Tibial nerve (tissue), 4 donors: ENCODE results near the gene ZBTB20.

Experiments
- CTCF ChIP-seq, 5 experiments: fragments of 200-600 bp in 3 of 5; fragments of 450-650 bp in 2 of 5; sonication (generic) in 3 of 5; IDR thresholded peaks; one replicate each; pipeline ENCODE4 v1.5.1; 2016 to 2019; ENCODE audit warnings: antibody characterized with exemption in 5 of 5, mild to moderate bottlenecking in 3 of 5, moderate library complexity in 2 of 5
- EP300 ChIP-seq, 2 donors: sonication (generic); formaldehyde crosslinking; IDR thresholded peaks; one replicate each; pipeline ENCODE4 v1.6.1; 2017; ENCODE audit warnings: antibody characterized with exemption in 2 of 2, mild to moderate bottlenecking in 1 of 2
- POLR2A ChIP-seq, 2 donors: fragments of 450-650 bp; IDR thresholded peaks; one replicate each; pipeline ENCODE4 v1.6.1; 2017; ENCODE audit warnings: antibody characterized with exemption in 2 of 2, mild to moderate bottlenecking in 2 of 2, moderate library complexity in 2 of 2

DNA sequence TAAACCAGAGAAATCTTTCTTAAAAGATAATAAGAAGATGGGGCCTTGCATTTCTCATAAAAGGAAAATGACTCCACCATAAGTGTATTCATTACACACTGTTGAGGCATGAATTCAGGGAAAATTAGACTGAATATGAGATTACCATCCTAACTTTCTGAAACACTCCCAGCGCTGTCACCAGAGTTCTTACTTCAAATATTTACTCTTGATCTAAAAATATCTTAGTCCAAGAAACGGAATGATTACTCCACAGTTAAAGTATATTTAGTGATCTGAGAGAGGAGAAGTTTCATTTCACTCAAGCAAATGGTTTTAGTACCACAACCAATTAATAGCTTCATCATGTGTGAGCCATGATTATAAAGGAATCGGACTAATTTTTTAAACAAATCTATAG, 300.3 kb downstream of the ZBTB20 start:
- TF ChIP-seq POLR2A (IDR thresholded peaks at IDR 0.05) (no peak), CTCF (IDR thresholded peaks at IDR 0.05) (no peak), EP300 (IDR thresholded peaks at IDR 0.05) (no peak)
